Measurements from ENCODE around the gene CASZ1.

GRCh38 chr1:10779201-10779600 is 17.2 kb downstream of the CASZ1 start:
- TF ChIP-seq CTCF (IDR thresholded peaks at IDR 0.05; ENCODE audit: poor library complexity) (no peak), EZH2 (IDR thresholded peaks at IDR 0.05; ENCODE audit: borderline replicate concordance) (no peak)

Measured in hepatocyte (in vitro differentiated cells).